ENCODE measurements around the gene TRIML1.

TRIML1 gene

GRCh38 chr4:188139141-188139540 is at the start of gene TRIML1:
TSS of gene TRIML1 (plus strand) at chr4:188139441. CDS start at chr4:188139559, 118 bp downstream.
- no peak for DNase-seq

- DNase-seq = no peak
Measured at GRCh38 chr4:188092824-188093223, 46.4 kb upstream of the TRIML1 start.

GRCh38 chr4:188106454-188106853 is 32.8 kb upstream of the TRIML1 start:
- no peak for DNase-seq

GRCh38 chr4:188107931-188108843 is 31.1 kb upstream of the TRIML1 start:
- no peak for DNase-seq

GRCh38 chr4:188109157-188109755 is 30.0 kb upstream of the TRIML1 start, which contains the start of gene TRIML2:
TSS of gene TRIML2 (minus strand) at chr4:188109603. CDS start at chr4:188105368, 4,235 bp downstream.
- DNase-seq = no peak

GRCh38 chr4:188110036-188110435 is 29.2 kb upstream of the TRIML1 start:
- no peak for DNase-seq

- no peak for DNase-seq
Measured at GRCh38 chr4:188110741-188111471, 28.3 kb upstream of the TRIML1 start.

- DNase-seq = no peak
Measured at GRCh38 chr4:188111955-188112354, 27.3 kb upstream of the TRIML1 start.

- DNase-seq = no peak
Measured at GRCh38 chr4:188113156-188113555, 26.1 kb upstream of the TRIML1 start.

GRCh38 chr4:188117631-188118324 is 21.5 kb upstream of the TRIML1 start:
- no peak for DNase-seq

GRCh38 chr4:188121530-188121929 is 17.7 kb upstream of the TRIML1 start:
- DNase-seq = no peak

GRCh38 chr4:188127214-188127874 is 11.9 kb upstream of the TRIML1 start:
- DNase-seq = no peak

- DNase-seq = no peak
Measured at GRCh38 chr4:188130355-188130754, 8.9 kb upstream of the TRIML1 start.

- DNase-seq = no peak
Measured at GRCh38 chr4:188132232-188132631, 7.0 kb upstream of the TRIML1 start.

GRCh38 chr4:188138227-188138626 is 1.0 kb upstream of the TRIML1 start:
- DNase-seq = no peak

GRCh38 chr4:188139671-188140070 is 430 bp downstream of the TRIML1 start:
- no peak for DNase-seq

- DNase-seq = no peak
Measured at GRCh38 chr4:188143731-188144130, 4.5 kb downstream of the TRIML1 start.

- no peak for DNase-seq
Measured at GRCh38 chr4:188145601-188146000, 6.4 kb downstream of the TRIML1 start.

GRCh38 chr4:188146618-188147017 is 7.4 kb downstream of the TRIML1 start:
- no peak for DNase-seq

- no peak for DNase-seq
Measured at GRCh38 chr4:188147176-188147575, 7.9 kb downstream of the TRIML1 start.

GRCh38 chr4:188147776-188148175 is 8.5 kb downstream of the TRIML1 start:
- no peak for DNase-seq

All from stimulated activated naive CD4-positive, alpha-beta T cell treated with Interleukin-2 at 50 U/mL for 16 hours (primary cell).